Right ventricle myocardium inferior (tissue), 1 donor: ENCODE data around the gene ASB16. TPM values are rescaled to one million over a fixed set of nuclear protein-coding genes. Genes with fewer than 3 reads are reported as not detected.
A peak's percentile ranks its signal among the peaks of the same experiment; 100 is the strongest.
"Not testable (repeated sequence)": the region's sequence is repeated elsewhere in the genome, so short reads cannot be mapped to it uniquely, and the experiment has no call there.

Experiments used
- ATAC-seq: fragments of 200-7000 bp; cut with Tn5 transposase; one replicate; pipeline ENCODE4 v1.9.1; 2020; ENCODE audit warnings: mild to moderate bottlenecking, moderate library complexity
- DNase-seq: peaks from one replicate; pipeline ENCODE4 v3.0.0; 2021; ENCODE audit errors: missing footprints
- intact Hi-C: fragments of 100-400 bp; cut with DNase I; formaldehyde crosslinking; loops from one replicate; pipeline ENCODE4 v1.11.0; 2022
- total RNA-seq: library from RNA; stranded (reverse); fragmentation: NEBNext Ultra II Directional; extraction: Animal tissue kit (Norgen Biotek cat#: 25700); gene quantifications from one replicate; pipeline ENCODE4 v1.2.1, GENCODE V29; 2021
- donor health status: DM: no; HTN: yes; CAD: no; lungs with severe emphysema.

ASB16 gene
- total RNA-seq, 1 donor from 2014 or later, result 14.5 TPM

DNA sequence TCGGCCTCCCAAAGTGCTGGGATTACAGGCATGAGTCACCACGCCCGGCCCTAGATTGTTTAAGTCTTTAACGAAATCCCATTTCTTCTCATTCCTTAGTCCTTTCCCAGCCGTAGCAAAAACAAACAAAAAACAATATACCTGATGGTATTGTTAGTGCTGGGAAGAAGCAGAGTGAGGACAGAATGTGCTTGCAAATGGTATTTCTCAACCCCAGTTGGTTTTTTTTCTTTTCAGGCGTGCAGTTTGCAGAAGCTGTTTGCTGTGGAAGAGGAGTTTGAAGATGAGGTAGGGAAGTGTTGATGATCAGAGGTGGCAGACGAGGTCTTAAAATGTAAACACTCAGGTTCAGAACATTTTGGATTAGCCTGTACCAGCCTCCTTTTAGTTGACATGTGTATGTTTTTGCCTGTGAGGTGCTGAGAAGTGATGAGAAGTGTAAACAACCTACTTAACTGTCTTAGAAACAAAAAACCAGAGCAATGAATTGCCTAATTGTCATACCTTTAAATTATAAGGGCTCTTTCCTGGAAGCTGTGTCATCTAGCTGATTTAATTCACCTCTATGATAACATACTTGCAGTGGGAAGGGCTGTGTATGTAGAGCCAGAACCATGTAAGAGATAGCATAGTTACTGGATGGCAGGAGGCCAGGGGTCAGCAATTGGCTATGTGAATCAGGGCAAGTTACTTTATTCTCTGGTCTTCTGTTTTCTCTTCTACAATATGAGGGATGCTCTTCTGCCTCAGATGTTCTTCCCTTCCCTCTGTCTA, 25.4 kb upstream of the ASB16 start:
- no peak for ATAC-seq
- DNase-seq, result peak; percentile 9
- intact Hi-C loops, result no loop called here

DNA sequence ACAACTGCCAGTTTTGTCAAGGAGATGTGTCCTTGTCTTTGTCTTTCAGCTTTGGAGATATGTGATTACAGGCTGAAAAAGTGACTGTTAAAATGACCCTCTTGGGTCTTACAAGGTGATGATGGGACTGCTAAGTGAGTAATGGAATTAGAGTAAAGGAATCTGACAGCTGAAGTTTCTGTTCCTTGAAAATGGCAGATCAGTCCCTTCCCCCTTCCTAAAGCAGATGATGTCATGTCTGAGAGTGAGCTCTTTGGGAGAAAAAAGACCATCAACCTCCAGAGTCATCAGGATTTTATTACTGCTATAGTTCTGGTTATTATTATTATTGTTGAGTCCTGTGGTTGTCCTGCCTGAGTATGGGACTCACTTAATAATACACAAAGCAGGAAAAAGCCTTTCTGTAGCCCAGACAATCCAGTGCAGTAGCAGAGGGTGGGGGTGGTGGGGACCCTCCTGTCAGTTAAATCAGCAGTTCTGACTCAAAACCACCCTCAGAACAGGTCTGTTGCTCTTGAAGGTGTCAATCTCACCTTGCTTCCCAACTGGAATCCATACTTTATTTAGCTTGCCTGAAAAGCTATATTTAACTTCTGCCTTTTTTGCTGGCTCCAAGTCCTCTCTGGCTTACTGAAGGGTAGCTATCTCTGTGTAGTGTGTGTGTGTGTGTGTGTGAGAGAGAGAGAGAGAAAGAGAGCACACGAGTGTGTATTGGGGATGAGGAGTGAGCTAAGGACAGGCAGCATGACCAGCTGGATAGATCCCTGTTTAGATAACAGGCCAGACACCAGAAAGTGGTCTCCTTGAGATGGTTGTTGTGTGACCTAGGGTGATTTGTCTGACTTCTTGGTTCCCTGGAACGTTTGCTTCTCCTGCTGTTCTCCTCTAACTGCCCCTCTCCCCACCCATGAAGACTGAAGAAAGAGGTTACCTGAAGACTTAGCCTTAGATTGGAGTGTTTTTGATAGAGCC, 23.8 kb upstream of the ASB16 start:
- DNase-seq (no peak), ATAC-seq (peak; percentile 56)
- intact Hi-C loops, result no loop called here

DNA sequence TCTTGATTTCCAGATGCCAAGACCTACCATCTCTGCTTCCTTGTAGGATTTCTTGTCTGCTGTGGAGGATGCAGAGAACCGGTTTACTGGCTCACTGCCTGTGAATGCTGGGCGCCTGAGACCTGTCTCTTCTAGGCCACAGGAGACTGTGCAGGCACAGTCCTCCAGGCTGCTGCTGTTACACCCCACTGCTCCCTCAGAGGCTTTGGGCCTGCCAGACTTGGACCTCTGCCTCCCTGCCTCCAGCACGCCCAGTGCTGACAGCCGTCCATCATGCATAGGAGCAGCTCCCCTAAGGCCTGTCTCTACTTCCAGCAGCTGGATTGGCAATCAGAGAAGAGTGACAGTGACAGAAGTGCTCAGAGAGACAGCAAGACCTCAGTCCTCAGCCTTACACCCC, 22.7 kb upstream of the ASB16 start:
- peak; percentile 63 for DNase-seq
- peak; percentile 62 for ATAC-seq
- intact Hi-C loops, result no loop called here

DNA sequence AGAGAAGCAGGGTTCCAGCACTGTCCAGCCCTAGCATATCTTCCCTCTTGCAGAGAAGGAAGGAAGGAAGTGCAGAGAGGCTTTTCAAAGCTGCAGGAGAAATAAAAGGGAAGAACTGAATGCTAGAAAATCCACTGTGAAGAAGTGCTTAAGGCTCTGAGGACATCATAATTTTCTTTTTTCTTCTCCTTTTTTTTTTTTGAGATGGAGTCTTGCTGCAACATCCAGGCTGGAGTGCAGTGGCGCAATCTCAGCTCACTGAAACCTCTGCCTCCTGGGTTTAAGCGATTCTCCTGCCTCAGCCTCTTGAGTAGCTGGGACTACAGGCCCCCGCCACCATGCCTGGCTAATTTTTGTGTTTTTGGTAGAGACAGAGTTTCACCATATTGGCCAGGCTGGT, 21.4 kb upstream of the ASB16 start:
- DNase-seq, result peak; percentile 23
- intact Hi-C loops, ATAC-seq: not testable (repeated sequence)

DNA sequence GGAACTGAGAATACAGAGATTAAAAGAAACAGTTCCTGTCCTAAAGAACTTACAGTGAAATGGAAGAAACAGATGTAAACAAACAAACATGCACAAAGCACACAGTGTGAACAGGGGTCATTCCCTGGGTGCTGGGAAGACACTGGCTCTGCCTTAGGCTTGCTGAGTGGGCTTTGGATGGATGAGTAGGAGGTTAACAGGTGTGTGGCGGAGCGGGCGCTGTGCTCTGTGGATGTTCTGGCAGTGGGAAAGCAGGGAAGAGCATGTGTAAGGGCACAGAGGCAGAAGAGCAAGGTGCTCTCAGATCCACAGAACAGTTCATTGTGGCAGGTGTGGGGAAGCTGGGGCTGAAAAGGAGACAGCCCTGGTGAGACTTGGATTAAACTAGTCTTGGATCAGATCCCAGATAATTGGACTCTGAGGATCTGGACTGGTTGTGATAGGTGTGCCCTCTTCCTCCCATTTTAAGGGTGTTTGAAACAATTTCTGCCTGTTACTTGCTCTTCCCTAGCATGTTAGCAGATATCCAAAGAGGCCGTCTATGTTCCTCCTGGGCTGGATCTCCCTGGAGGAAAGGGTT, 20.7 kb upstream of the ASB16 start:
- intact Hi-C loops, result no loop called here
- ATAC-seq, result no peak
- DNase-seq, result peak; percentile 9

DNA sequence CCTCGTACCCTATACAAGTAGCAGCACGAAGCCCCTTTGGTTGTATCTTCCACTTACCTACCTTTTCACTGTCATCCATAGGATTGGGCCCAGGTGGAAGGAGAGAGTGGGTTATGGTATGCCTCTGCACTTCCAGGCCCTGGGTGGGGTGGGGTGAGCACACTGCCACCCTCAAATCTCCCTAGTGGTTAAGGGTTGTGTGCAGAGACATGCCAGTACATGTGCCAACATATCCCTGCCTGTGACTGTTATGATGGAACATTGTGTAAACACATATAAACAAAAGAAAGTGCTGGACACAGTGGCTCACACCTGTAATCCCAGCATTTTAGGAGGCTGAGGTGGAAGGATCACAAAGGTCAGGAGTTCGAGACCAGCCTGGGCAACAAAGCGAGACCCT, 17.6 kb upstream of the ASB16 start:
- DNase-seq (no peak), ATAC-seq (no peak)
- intact Hi-C loops, result no loop called here

DNA sequence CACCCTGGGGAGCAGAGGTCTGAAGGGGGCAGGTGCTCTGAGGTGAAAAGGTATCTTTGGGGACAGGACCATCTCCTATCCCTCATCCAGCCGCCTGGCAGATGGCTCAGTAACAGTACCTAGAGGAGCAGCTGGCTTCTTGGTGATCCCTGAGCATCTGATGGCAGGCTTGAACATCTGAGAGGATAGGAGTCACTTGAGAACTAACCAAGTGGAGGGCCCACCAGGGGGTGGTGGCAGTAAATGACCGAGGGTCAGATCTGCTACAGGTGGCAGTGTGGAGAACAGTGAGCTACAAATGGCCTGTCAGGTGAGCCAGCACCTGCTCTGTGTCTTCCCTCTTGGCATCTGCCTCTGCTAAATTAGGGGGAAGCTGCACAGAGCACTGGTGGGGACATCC, 15.0 kb upstream of the ASB16 start:
- peak; percentile 37 for DNase-seq
- intact Hi-C loops, result no loop called here
- ATAC-seq, result no peak

DNA sequence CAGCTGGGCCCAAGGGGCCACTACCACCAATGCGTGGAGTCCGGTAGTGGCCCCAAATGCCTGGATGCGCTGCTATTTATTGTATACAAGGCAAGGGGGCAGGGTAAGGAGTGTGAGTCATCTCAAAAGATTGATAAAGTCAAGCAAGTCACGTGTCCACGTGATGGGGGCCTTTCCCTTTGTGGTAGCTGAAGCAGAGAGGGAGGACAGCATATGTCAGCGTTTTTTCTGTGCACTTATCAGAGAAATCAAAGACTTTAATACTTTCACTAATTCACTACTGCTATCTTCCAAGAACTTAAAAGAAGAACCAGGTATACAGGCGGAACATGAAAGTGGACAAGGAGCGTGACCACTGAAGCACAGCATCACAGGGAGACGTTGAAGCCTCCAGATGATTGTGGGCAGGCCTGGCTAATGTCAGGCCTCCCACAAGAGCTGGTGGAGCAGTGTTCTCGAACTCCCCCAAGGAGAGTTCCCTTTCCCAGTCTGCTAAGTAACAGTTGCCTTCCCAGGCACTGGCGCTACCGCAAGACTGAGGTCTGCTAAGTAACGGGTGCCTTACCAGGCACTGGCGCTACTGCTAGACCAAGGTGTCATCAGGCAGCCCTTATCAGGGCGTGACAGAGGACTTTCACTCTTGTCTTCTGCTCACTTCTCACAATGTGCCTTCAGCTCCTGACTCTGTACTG, 10.8 kb upstream of the ASB16 start:
- intact Hi-C loops, result no loop called here
- DNase-seq (no peak), ATAC-seq (no peak)

DNA sequence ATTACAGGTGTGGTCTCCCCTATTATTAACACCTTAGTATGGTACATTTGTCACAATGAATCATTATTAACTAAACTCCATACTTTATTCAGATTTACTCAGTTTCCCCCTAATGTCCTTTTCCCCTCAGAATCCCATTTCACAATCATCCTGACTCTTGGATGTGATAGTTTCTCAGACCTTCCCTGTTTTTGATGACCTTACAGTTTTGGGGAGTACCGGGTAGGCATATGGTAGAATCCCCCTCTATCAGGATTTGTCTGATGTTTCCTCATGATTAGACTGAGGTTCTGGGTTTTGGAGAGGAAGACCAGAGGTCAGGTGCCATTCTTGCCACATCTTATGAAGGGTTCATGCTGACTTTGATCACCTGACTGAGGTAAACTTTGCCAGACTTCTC, 6.0 kb upstream of the ASB16 start:
- intact Hi-C loops, result no loop called here
- DNase-seq, result no peak

DNA sequence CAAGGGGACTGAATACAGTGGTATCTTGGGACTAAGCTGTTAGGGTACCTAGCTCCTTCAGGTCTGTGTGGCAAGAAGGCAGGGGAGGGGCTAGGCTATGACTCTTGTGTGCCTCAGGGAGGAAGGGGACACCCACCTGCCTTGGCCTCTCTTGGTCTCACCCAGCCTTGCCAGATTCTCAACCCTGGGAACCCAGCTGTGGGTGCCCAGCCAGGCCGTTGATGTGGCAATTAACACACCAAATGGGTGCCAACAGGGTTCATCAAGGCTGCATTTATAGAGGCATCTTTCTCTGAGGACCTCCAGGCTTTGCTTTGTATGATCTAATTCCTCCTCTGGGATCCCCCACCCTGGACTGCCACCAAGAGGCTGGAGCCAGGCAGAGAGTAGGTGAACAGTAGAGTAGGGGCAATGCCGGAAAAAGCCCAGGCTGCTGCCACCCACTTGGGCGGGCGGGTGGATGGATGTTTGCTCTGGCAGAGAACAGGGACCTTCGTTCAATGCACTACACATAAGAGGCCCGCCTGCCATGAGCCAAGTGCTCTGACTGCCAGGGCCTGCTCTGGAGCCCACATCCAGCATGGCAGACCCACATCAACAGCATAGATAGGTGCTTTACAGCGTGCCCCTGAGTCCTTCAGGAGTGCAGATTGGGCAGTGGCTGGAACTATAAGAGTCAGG, 3.2 kb upstream of the ASB16 start:
- no peak for ATAC-seq
- intact Hi-C loops, result loop anchor here (5.0 kb wide), 1 partner anchor 160 kb away; no protein-coding TSS in a partner anchor
- DNase-seq, result no peak

More for the DNA sequence above, 6.0 kb upstream of the ASB16 start:
- ATAC-seq, result no peak

DNA sequence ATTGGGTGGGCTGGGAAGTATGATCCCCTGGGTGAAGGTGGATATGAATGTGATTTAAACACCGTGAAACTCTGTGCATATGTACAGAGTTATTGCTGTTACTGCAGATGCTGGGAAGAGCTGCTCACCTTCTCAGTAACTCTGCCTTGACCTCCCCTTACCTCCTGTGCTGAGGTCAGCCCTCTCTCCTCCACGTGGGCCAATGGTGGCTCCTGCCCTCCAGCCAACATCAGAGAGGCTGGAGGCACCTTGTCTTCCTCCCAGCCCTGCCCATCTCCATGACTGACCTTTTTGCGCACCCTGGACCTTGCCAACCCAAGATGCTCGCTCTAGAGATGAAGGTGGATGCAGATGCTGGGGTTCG, 387 bp upstream of the ASB16 start:
- intact Hi-C loops, result loop anchor here (10.0 kb wide), 1 partner anchor 45 kb away; the partner anchor contains the start of gene HDAC5
- ATAC-seq (no peak), DNase-seq (no peak)

DNA sequence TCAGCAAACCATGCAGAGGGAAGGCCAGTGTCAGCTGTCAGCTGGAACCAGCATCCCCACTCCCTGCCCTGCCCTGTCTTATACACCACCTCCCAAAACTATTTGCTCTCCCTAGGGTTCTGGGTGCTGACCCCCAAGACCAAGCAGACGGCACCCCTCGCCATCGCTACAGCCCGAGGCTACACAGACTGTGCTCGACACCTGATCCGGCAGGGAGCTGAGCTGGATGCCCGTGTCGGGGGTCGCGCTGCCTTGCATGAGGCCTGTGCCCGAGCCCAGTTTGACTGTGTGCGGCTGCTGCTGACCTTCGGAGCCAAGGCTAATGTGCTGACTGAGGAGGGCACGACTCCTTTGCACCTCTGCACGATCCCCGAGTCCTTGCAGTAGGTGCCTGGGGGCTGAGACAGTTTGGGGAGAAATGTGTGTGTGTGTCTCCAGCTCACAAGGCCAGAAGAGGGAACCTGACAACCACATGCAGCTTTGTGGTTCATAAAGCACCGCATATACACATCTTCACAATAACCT, 1.5 kb downstream of the ASB16 start:
- ATAC-seq (no peak), DNase-seq (no peak)
- intact Hi-C loops, result loop anchor here (10.0 kb wide), 1 partner anchor 47 kb away; the partner anchor contains the start of gene HDAC5

DNA sequence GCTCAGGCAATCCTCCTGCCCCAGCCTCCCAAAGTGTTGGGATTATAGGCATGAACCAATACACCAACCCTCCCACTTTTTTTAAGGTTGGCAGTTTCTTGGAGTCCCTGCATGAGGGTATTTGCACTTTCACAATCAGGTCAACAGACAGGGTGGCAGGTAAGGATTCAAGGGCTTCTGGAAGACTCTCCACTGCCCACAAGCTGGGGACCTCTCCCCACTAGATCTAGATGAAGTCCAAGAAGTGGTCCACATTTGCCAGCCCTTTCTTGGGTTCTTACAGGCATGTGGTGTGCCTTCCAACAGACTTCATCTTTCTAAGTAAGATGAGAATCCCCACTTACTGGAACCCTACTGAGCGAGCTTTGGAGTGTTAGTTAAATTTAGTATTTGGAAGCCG, 3.9 kb downstream of the ASB16 start:
- ATAC-seq (no peak), DNase-seq (no peak)
- intact Hi-C loops, result loop anchor here (10.0 kb wide), 1 partner anchor 50 kb away; the partner anchor contains the start of gene HDAC5

DNA sequence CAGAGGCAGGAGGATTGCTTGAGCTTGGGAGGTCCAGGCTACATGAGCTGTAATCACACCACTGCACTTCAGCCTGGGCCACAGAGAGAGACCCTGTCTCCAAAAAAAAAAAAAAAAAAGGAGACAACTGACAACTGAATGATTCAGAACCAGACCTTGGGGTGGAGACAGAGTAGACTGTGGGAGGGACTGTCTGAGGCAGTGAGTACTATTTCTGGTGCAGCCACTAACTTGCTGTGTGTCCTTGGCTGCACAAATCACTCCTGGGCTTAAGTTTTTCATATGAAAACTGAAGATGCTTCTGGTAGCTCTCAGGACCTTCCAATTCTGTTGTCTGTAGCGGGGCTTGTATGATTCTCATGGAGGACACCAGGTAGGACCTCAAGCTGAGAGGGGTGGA, 5.8 kb downstream of the ASB16 start:
- ATAC-seq (no peak), DNase-seq (no peak)
- intact Hi-C loops, result loop anchor here (10.0 kb wide), 1 partner anchor 51 kb away; the partner anchor contains the start of gene HDAC5

DNA sequence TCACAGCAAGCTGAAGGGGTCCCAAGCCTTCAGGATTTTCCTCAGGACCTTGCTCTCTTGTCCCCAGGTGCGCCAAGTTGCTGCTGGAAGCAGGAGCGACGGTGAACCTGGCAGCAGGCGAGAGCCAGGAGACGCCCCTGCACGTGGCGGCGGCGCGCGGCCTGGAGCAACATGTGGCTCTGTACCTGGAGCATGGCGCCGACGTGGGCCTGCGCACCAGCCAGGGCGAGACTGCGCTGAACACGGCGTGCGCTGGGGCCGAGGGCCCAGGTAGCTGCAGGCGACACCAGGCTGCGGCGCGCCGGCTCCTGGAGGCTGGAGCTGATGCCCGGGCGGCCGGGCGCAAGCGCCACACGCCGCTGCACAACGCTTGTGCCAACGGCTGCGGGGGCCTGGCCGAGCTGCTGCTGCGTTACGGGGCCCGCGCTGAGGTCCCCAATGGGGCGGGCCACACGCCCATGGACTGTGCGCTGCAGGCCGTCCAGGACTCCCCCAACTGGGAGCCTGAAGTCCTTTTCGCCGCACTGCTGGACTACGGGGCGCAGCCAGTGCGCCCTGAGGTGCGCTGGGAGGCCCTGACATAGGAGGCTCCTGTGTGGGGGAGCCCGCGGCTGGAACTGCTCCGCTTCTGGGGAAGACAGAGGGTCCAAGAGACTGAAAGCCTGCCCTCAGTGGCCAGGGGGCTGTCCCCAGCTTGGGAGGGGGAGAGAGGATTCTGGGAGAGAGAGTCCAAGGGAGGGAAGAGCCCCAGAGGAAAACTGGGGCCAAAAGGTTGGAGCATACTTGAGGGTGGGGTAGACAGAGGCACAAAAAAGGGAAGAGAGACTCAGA, 6.4 kb downstream of the ASB16 start:
- intact Hi-C loops, result loop anchor here (10.0 kb wide), 1 partner anchor 52 kb away; the partner anchor contains the start of gene HDAC5
- ATAC-seq (peak; percentile 18), DNase-seq (no peak)

DNA sequence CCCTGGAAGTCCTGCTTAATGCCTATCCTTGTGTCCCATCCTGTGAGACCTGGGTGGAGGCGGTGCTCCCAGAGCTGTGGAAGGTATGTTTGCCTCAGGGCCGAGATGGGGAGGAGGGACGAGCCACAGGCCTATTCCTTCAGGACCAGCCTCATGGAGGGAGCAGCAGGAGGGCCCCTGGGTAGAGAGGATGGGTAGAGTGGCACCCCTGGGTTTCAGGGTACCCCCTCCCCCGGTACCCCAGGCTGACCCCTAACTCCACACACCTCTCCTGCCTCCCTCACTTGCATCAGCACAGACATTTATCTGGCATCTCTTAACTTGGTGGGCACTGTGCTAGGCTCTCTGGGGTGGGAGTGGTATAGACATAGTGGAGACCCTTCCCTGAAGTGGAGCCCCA, 7.1 kb downstream of the ASB16 start:
- DNase-seq (no peak), ATAC-seq (peak; percentile 17)

DNA sequence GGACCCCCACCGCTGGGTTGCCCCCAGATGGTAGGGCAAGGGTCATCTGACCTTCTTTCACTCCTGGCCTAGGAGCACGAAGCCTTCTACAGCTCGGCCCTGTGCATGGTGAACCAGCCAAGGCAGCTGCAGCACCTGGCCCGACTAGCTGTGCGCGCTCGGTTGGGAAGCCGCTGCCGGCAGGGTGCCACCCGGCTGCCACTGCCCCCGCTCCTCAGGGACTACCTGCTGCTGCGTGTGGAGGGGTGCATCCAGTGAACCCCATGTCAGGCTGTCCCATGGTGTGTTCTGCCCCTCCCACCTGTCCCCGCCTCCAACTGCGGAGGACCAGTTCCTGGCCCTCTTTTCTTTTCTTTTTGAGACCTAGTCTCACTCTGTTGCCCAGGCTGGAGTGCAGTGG, 7.6 kb downstream of the ASB16 start:
- intact Hi-C loops, result loop anchor here (10.0 kb wide), 1 partner anchor 53 kb away; the partner anchor contains the start of gene HDAC5
- DNase-seq (no peak), ATAC-seq (no peak)

More for the DNA sequence above, 7.1 kb downstream of the ASB16 start:
- intact Hi-C loops, result loop anchor here (10.0 kb wide), 1 partner anchor 53 kb away; the partner anchor contains the start of gene HDAC5
